ENCODE measurements around the gene CAPZB.

CAPZB gene

GRCh38 chr1:19457607-19458006, 27.7 kb downstream of the CAPZB start:
- no peak for DNase-seq (ENCODE audit: low read depth)
- TF ChIP-seq, protein P1, sequence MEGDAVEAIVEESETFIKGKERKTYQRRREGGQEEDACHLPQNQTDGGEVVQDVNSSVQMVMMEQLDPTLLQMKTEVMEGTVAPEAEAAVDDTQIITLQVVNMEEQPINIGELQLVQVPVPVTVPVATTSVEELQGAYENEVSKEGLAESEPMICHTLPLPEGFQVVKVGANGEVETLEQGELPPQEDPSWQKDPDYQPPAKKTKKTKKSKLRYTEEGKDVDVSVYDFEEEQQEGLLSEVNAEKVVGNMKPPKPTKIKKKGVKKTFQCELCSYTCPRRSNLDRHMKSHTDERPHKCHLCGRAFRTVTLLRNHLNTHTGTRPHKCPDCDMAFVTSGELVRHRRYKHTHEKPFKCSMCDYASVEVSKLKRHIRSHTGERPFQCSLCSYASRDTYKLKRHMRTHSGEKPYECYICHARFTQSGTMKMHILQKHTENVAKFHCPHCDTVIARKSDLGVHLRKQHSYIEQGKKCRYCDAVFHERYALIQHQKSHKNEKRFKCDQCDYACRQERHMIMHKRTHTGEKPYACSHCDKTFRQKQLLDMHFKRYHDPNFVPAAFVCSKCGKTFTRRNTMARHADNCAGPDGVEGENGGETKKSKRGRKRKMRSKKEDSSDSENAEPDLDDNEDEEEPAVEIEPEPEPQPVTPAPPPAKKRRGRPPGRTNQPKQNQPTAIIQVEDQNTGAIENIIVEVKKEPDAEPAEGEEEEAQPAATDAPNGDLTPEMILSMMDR (IDR thresholded peaks at IDR 0.05; ENCODE audit: low read length, missing control alignments) = no peak
- H3K4me3 ChIP-seq (replicated peaks; ENCODE audit: low read depth, low read length) = no peak overlapping the region

DNA sequence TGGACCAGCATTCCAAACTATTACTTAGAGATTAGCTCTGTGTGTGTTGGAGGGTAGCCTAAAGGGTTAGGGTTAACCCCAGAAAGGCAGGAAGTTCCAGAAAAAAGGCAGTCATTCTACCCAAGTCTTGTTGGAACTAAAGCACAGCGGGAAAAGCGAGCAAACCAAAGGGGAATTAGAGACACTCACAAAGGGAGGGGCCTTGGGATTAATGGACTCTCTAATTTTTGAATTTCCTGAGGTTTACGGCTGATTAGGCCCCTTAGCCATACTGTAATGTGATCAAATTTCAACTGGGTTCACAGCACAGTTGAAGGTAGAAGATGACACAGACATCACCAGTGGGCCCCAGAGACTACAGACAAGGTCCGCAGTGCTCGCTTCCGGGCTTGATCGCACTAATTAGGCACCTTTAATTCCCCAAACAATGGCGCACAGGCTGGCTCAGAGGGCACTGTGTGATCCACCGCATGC, 28.3 kb downstream of the CAPZB start:
- peak; percentile 56 for DNase-seq (ENCODE audit: low read depth)
- H3K4me3 ChIP-seq (replicated peaks; ENCODE audit: low read depth, low read length) = no peak overlapping the region
- TF ChIP-seq, protein P1 (IDR thresholded peaks at IDR 0.05; ENCODE audit: low read length, missing control alignments) = no peak

- DNase-seq (ENCODE audit: low read depth) = no peak
- no peak overlapping the region for H3K4me3 ChIP-seq (replicated peaks; ENCODE audit: low read depth, low read length)
- TF ChIP-seq, protein P1 (IDR thresholded peaks at IDR 0.05; ENCODE audit: low read length, missing control alignments) = no peak
These were observed 30.0 kb downstream of the CAPZB start for GRCh38 chr1:19455353-19455752.

DNA sequence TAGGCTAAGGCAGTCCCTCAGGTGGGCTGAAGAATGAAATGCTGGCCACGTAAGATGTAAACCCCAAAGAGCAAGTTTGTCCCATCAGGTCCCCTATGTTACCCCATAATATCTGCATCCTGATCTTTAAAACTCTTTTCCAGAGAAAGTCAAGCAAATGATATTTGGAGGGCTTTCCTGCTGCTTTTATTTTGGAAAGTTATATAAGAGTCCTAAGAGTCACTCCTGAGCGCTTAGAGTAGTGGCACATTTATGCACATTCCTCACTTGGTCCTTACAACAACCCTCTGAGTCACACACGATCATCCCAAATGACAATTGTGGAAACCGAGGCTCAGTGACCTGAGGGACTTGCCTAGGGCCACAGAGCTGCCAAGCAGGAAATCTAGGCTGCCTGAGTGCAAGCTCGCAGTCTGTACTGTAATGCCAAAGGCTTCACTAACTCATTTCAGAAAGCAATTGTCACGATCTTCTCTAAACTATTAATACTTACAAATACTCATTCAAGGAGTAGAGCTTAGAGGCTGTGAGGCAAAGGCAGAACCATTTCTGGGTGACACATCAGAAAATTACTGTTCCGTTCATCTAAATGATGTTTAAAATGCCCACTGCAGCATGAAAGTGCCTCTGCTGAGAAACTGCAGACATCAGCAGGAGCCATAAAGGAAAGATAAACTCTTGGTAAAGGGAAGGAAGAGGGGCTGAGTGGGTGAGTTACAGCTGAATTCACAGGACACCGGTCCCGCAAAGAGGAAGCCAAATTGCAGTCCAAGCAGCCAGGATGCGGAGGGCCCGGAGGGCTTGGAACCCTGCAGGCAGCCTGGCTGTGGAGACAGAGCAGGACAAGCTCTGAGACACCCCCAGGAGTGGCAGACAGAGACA, 30.8 kb downstream of the CAPZB start:
- H3K4me3 ChIP-seq (replicated peaks; ENCODE audit: low read depth, low read length) = no peak overlapping the region
- no peak for DNase-seq (ENCODE audit: low read depth)
- TF ChIP-seq, protein P1 (IDR thresholded peaks at IDR 0.05; ENCODE audit: low read length, missing control alignments) = no peak

DNA sequence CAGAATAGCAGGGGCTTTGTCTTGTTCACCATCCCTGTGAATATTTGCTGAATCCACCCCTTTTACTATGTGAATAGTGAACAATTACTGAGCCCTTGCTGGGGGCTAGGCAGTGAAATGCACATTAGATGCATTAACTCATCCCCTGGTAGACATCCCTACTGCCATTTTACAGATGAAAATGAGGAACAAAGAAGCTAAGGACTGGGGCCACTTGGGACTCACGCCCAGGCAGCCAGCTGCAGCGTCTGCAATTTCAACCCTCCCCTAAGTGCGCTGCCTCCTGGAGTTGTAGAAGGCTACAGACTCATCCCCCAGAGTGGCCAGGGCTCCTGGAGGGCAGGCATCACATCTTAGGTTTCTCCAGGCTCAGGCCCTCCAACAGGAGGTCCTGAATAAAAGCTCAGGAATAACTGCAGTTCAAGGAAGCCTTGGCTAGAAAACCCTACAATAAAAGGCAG, 31.6 kb downstream of the CAPZB start:
- no peak overlapping the region for H3K4me3 ChIP-seq (replicated peaks; ENCODE audit: low read depth, low read length)
- DNase-seq (ENCODE audit: low read depth) = no peak
- TF ChIP-seq, protein P1 (IDR thresholded peaks at IDR 0.05; ENCODE audit: low read length, missing control alignments) = no peak

GRCh38 chr1:19452221-19452663, 33.1 kb downstream of the CAPZB start:
- peak; percentile 75 for DNase-seq (ENCODE audit: low read depth)
- no peak overlapping the region for H3K4me3 ChIP-seq (replicated peaks; ENCODE audit: low read depth, low read length)

More at GRCh38 chr1:19452221-19452663, 33.1 kb downstream of the CAPZB start:
- TF ChIP-seq, protein P1 (IDR thresholded peaks at IDR 0.05; ENCODE audit: low read length, missing control alignments) = no peak

Measured in fibroblast of pulmonary artery (primary cell).